Activated CD4-positive, alpha-beta T cell treated with anti-CD3 and anti-CD28 coated beads, Interleukin-2, amount 10 ng/mL, durations not matched to agents 24 days and 14 days (primary cell): ENCODE data around the gene ADAMTS16. TPM values are rescaled to one million over a fixed set of nuclear protein-coding genes. Genes with fewer than 3 reads are reported as not detected.
A peak's percentile ranks its signal among the peaks of the same experiment; 100 is the strongest.

Source experiments
- DNase-seq: peaks from one replicate; pipeline ENCODE4 v3.0.0; 2022
- H3K27ac Mint-ChIP-seq: one replicate; pipeline ENCODE4 v1.8.0; 2022; ENCODE audit warnings: mild to moderate bottlenecking, mixed read lengths
- H3K27me3 Mint-ChIP-seq: one replicate; pipeline ENCODE4 v1.8.0; 2022; ENCODE audit warnings: mixed read lengths
- H3K36me3 Mint-ChIP-seq: one replicate; pipeline ENCODE4 v1.8.0; 2022; ENCODE audit warnings: low read depth, mild to moderate bottlenecking, mixed read lengths
- H3K4me1 Mint-ChIP-seq: one replicate; pipeline ENCODE4 v1.8.0; 2021; ENCODE audit warnings: mixed read lengths
- H3K4me3 Mint-ChIP-seq: one replicate; pipeline ENCODE4 v1.8.0; 2022; ENCODE audit warnings: mild to moderate bottlenecking, moderate library complexity, mixed read lengths
- H3K9me3 Mint-ChIP-seq: one replicate; pipeline ENCODE4 v1.8.0; 2021; ENCODE audit warnings: mixed read lengths
- intact Hi-C: fragments of 100-400 bp; cut with micrococcal nuclease; formaldehyde crosslinking; loops from one replicate; pipeline ENCODE4 v1.15.1; 2023
- total RNA-seq: library from RNA; stranded (reverse); gene quantifications from 2 replicates; pipeline ENCODE4 v1.2.3, GENCODE V29; 2022

The ADAMTS16 gene
- total RNA-seq = not detected in 2 replicates

- Mint-ChIP-seq H3K4me3 (no peak within 1 kb of the TSS), H3K4me1 (peaks cover 4% of the 10 kb centered on the region), H3K27ac (no peak within 1 kb of the TSS), H3K36me3 (no peaks in the 10 kb centered on the region), H3K27me3 (peaks cover 20% of the 10 kb centered on the region), H3K9me3 (no peaks in the 10 kb centered on the region)
- intact Hi-C loops = loop anchor here (5.0 kb wide), 1 partner anchor 263 kb away; no protein-coding TSS in a partner anchor
- no peak for DNase-seq
Observed at GRCh38 chr5:5139777-5140478, at the start of gene ADAMTS16. TSS of gene ADAMTS16 (plus strand) at chr5:5140330. CDS start at chr5:5140468, 138 bp downstream.

GRCh38 chr5:5092149-5092548 is 48.0 kb upstream of the ADAMTS16 start:
- Mint-ChIP-seq H3K27me3 (no peaks in the 10 kb centered on the region), H3K4me1 (no peaks in the 10 kb centered on the region)

GRCh38 chr5:5100635-5101034 is 39.5 kb upstream of the ADAMTS16 start:
- no peaks in the 10 kb centered on the region for H3K9me3 Mint-ChIP-seq
- intact Hi-C loops = no loop called here
- H3K36me3 Mint-ChIP-seq = no peaks in the 10 kb centered on the region
- H3K27ac Mint-ChIP-seq = no peak overlapping the region
- H3K4me1 Mint-ChIP-seq = no peaks in the 10 kb centered on the region
- H3K27me3 Mint-ChIP-seq = no peaks in the 10 kb centered on the region
- no peak for DNase-seq
- no peak overlapping the region for H3K4me3 Mint-ChIP-seq

More at GRCh38 chr5:5092149-5092548, 48.0 kb upstream of the ADAMTS16 start:
- H3K27ac Mint-ChIP-seq = no peak overlapping the region
- no peak for DNase-seq
- no peaks in the 10 kb centered on the region for H3K36me3 Mint-ChIP-seq
- no peak overlapping the region for H3K4me3 Mint-ChIP-seq
- no peaks in the 10 kb centered on the region for H3K9me3 Mint-ChIP-seq
- intact Hi-C loops = no loop called here

- Mint-ChIP-seq H3K4me1 (no peaks in the 10 kb centered on the region), H3K9me3 (no peaks in the 10 kb centered on the region), H3K4me3 (no peak overlapping the region), H3K27ac (no peak overlapping the region), H3K27me3 (no peaks in the 10 kb centered on the region), H3K36me3 (no peaks in the 10 kb centered on the region)
- intact Hi-C loops = no loop called here
- no peak for DNase-seq
Observed at GRCh38 chr5:5101676-5102075, 38.5 kb upstream of the ADAMTS16 start.

- H3K36me3 Mint-ChIP-seq = no peaks in the 10 kb centered on the region
- H3K4me1 Mint-ChIP-seq = no peaks in the 10 kb centered on the region
- no peak overlapping the region for H3K27ac Mint-ChIP-seq
- no peak overlapping the region for H3K4me3 Mint-ChIP-seq
- no peaks in the 10 kb centered on the region for H3K27me3 Mint-ChIP-seq
- no peak for DNase-seq
- intact Hi-C loops = no loop called here
- H3K9me3 Mint-ChIP-seq = no peaks in the 10 kb centered on the region
Observed at GRCh38 chr5:5103245-5103644, 36.9 kb upstream of the ADAMTS16 start.

GRCh38 chr5:5104550-5104949 is 35.6 kb upstream of the ADAMTS16 start:
- Mint-ChIP-seq H3K27ac (no peak overlapping the region), H3K4me1 (no peaks in the 10 kb centered on the region), H3K36me3 (no peaks in the 10 kb centered on the region), H3K27me3 (no peaks in the 10 kb centered on the region), H3K4me3 (no peak overlapping the region), H3K9me3 (no peaks in the 10 kb centered on the region)
- DNase-seq = no peak
- intact Hi-C loops = no loop called here

GRCh38 chr5:5105531-5105930 is 34.6 kb upstream of the ADAMTS16 start:
- no peaks in the 10 kb centered on the region for H3K36me3 Mint-ChIP-seq
- H3K27ac Mint-ChIP-seq = no peak overlapping the region
- no peak for DNase-seq
- no peaks in the 10 kb centered on the region for H3K27me3 Mint-ChIP-seq
- H3K9me3 Mint-ChIP-seq = no peaks in the 10 kb centered on the region
- intact Hi-C loops = no loop called here
- H3K4me3 Mint-ChIP-seq = no peak overlapping the region
- H3K4me1 Mint-ChIP-seq = no peaks in the 10 kb centered on the region

GRCh38 chr5:5116956-5117355 is 23.2 kb upstream of the ADAMTS16 start:
- H3K27me3 Mint-ChIP-seq = no peaks in the 10 kb centered on the region
- H3K4me3 Mint-ChIP-seq = no peak overlapping the region
- no peaks in the 10 kb centered on the region for H3K9me3 Mint-ChIP-seq
- H3K27ac Mint-ChIP-seq = no peak overlapping the region
- no peaks in the 10 kb centered on the region for H3K4me1 Mint-ChIP-seq
- intact Hi-C loops = no loop called here
- DNase-seq = no peak
- no peaks in the 10 kb centered on the region for H3K36me3 Mint-ChIP-seq

- no peak overlapping the region for H3K4me3 Mint-ChIP-seq
- no peak overlapping the region for H3K27ac Mint-ChIP-seq
- DNase-seq = peak; percentile 7
- H3K9me3 Mint-ChIP-seq = no peaks in the 10 kb centered on the region
- intact Hi-C loops = no loop called here
- H3K4me1 Mint-ChIP-seq = no peaks in the 10 kb centered on the region
- H3K27me3 Mint-ChIP-seq = no peaks in the 10 kb centered on the region
- H3K36me3 Mint-ChIP-seq = no peaks in the 10 kb centered on the region
Observed at GRCh38 chr5:5122776-5123175, 17.4 kb upstream of the ADAMTS16 start.

- no peaks in the 10 kb centered on the region for H3K36me3 Mint-ChIP-seq
- H3K4me1 Mint-ChIP-seq = no peaks in the 10 kb centered on the region
- no peak overlapping the region for H3K4me3 Mint-ChIP-seq
- peak; percentile 6 for DNase-seq
- no peaks in the 10 kb centered on the region for H3K9me3 Mint-ChIP-seq
- intact Hi-C loops = no loop called here
- H3K27me3 Mint-ChIP-seq = no peaks in the 10 kb centered on the region
- no peak overlapping the region for H3K27ac Mint-ChIP-seq
Observed at GRCh38 chr5:5124231-5124630, 15.9 kb upstream of the ADAMTS16 start.

- Mint-ChIP-seq H3K4me3 (no peak overlapping the region), H3K36me3 (no peaks in the 10 kb centered on the region), H3K27me3 (no peaks in the 10 kb centered on the region), H3K4me1 (no peaks in the 10 kb centered on the region), H3K27ac (no peak overlapping the region), H3K9me3 (no peaks in the 10 kb centered on the region)
- intact Hi-C loops = no loop called here
- DNase-seq = no peak
Observed at GRCh38 chr5:5126444-5126843, 13.7 kb upstream of the ADAMTS16 start.

- intact Hi-C loops = no loop called here
- no peaks in the 10 kb centered on the region for H3K4me1 Mint-ChIP-seq
- no peak overlapping the region for H3K27ac Mint-ChIP-seq
- peak; percentile 18 for DNase-seq
- H3K27me3 Mint-ChIP-seq = no peaks in the 10 kb centered on the region
- no peak overlapping the region for H3K4me3 Mint-ChIP-seq
- peaks cover 1% of the 10 kb centered on the region for H3K9me3 Mint-ChIP-seq
- no peaks in the 10 kb centered on the region for H3K36me3 Mint-ChIP-seq
Observed at GRCh38 chr5:5128766-5129165, 11.4 kb upstream of the ADAMTS16 start.

GRCh38 chr5:5132234-5132633 is 7.9 kb upstream of the ADAMTS16 start:
- no peaks in the 10 kb centered on the region for H3K27me3 Mint-ChIP-seq
- no peaks in the 10 kb centered on the region for H3K4me1 Mint-ChIP-seq
- intact Hi-C loops = no loop called here
- DNase-seq = no peak
- no peak overlapping the region for H3K4me3 Mint-ChIP-seq
- peaks cover 5% of the 10 kb centered on the region for H3K9me3 Mint-ChIP-seq
- H3K27ac Mint-ChIP-seq = no peak overlapping the region
- no peaks in the 10 kb centered on the region for H3K36me3 Mint-ChIP-seq

- intact Hi-C loops = no loop called here
- H3K4me3 Mint-ChIP-seq = no peak overlapping the region
- no peak for DNase-seq
- no peak overlapping the region for H3K27ac Mint-ChIP-seq
- peaks cover 5% of the 10 kb centered on the region for H3K9me3 Mint-ChIP-seq
- no peaks in the 10 kb centered on the region for H3K27me3 Mint-ChIP-seq
- no peaks in the 10 kb centered on the region for H3K36me3 Mint-ChIP-seq
- no peaks in the 10 kb centered on the region for H3K4me1 Mint-ChIP-seq
Observed at GRCh38 chr5:5132693-5133295, 7.3 kb upstream of the ADAMTS16 start.

- intact Hi-C loops = no loop called here
- Mint-ChIP-seq H3K27me3 (peaks cover 5% of the 10 kb centered on the region), H3K4me1 (no peaks in the 10 kb centered on the region), H3K36me3 (no peaks in the 10 kb centered on the region), H3K9me3 (peaks cover 5% of the 10 kb centered on the region), H3K4me3 (no peak overlapping the region), H3K27ac (no peak overlapping the region)
- DNase-seq = no peak
Observed at GRCh38 chr5:5134107-5134506, 6.0 kb upstream of the ADAMTS16 start.
